Uterus (tissue), 2 donors: ENCODE results near the gene GPATCH8.
"Not testable (repeated sequence)": the region's sequence is repeated elsewhere in the genome, so short reads cannot be mapped to it uniquely, and the experiment has no call there.

Experiments
- CTCF ChIP-seq, 4 experiments: fragments of 200-600 bp in 2 of 4; fragments of 450-650 bp in 2 of 4; sonication (generic) in 2 of 4; IDR thresholded peaks; one replicate each; pipeline ENCODE4 v1.5.1; 2016 to 2019; ENCODE audit warnings: antibody characterized with exemption in 4 of 4, mild to moderate bottlenecking in 2 of 4, moderate library complexity in 1 of 4
- POLR2A ChIP-seq, 2 donors: fragments of 450-650 bp; IDR thresholded peaks; one replicate each; pipeline ENCODE4 v1.6.1; 2016; ENCODE audit warnings: antibody characterized with exemption in 2 of 2, mild to moderate bottlenecking in 1 of 2, moderate library complexity in 1 of 2

GRCh38 chr17:44369414-44370023 lies 133.7 kb downstream of the GPATCH8 start:
- not testable (repeated sequence) for TF ChIP-seq CTCF, POLR2A (IDR thresholded peaks at IDR 0.05)
